GDM1 (cell line): ENCODE data around the gene RAB11B.
A peak's percentile ranks its signal among the peaks of the same experiment; 100 is the strongest.
"Not testable (repeated sequence)": the region's sequence is repeated elsewhere in the genome, so short reads cannot be mapped to it uniquely, and the experiment has no call there.

Experiments
- DNase-seq: peaks from one replicate; lab custom pipeline; 2025; lab: John Stamatoyannopoulos, UW

Gene RAB11B

GRCh38 chr19:8393871-8394250, 3.7 kb downstream of the RAB11B start:
- no peak for DNase-seq

- no peak for DNase-seq
Observed at GRCh38 chr19:8395621-8396082, 5.5 kb downstream of the RAB11B start.

GRCh38 chr19:8396185-8396562, 6.0 kb downstream of the RAB11B start:
- no peak for DNase-seq

- DNase-seq = no peak
Observed at GRCh38 chr19:8396563-8397203, 6.5 kb downstream of the RAB11B start.

GRCh38 chr19:8397271-8397670, 7.1 kb downstream of the RAB11B start:
- no peak for DNase-seq

GRCh38 chr19:8397746-8398310, 7.7 kb downstream of the RAB11B start:
- no peak for DNase-seq

- DNase-seq = no peak
Observed at GRCh38 chr19:8398311-8398771, 8.2 kb downstream of the RAB11B start.

- DNase-seq = no peak
Observed at GRCh38 chr19:8399681-8400188, 9.6 kb downstream of the RAB11B start.

- DNase-seq = no peak
Observed at GRCh38 chr19:8401981-8402411, 11.8 kb downstream of the RAB11B start.

- no peak for DNase-seq
Observed at GRCh38 chr19:8403098-8403819, 13.1 kb downstream of the RAB11B start.

- DNase-seq = no peak
Observed at GRCh38 chr19:8403820-8404109, 13.6 kb downstream of the RAB11B start.

- DNase-seq = no peak
Observed at GRCh38 chr19:8404391-8405151, 14.4 kb downstream of the RAB11B start.

GRCh38 chr19:8410718-8411117, 20.6 kb downstream of the RAB11B start:
- DNase-seq = not testable (repeated sequence)

- peak; percentile 96 for DNase-seq
Observed at GRCh38 chr19:8412783-8413628, 22.8 kb downstream of the RAB11B start, which contains the start of gene MARCHF2. MARCHF2 (plus strand) TSS chr19:8413305; CDS start chr19:8421841, 8,536 bp downstream.

GRCh38 chr19:8413629-8413995, 23.5 kb downstream of the RAB11B start:
- no peak for DNase-seq

GRCh38 chr19:8416796-8417195, 26.6 kb downstream of the RAB11B start:
- DNase-seq = no peak

- no peak for DNase-seq
Observed at GRCh38 chr19:8421484-8422461, 31.6 kb downstream of the RAB11B start.

- DNase-seq = peak; percentile 3
Observed at GRCh38 chr19:8423817-8424223, 33.7 kb downstream of the RAB11B start.

- DNase-seq = not testable (repeated sequence)
Observed at GRCh38 chr19:8425331-8425730, 35.2 kb downstream of the RAB11B start.

- DNase-seq = no peak
Observed at GRCh38 chr19:8426283-8426682, 36.1 kb downstream of the RAB11B start.
